GM12878 (cell line): Measurements from ENCODE around the gene NLE1.

Experiments
- CTCF ChIP-seq, 3 experiments: IDR thresholded peaks in 2 of 3; conservative IDR thresholded peaks in 1 of 3; 2 replicates each; pipeline ENCODE4 v1.5.1; 2011; ENCODE audit warnings: low read depth in 3 of 3, low read length in 3 of 3, mild to moderate bottlenecking in 3 of 3, control low read depth in 2 of 3, moderate library complexity in 2 of 3, inconsistent platforms in 1 of 3, mixed read lengths in 1 of 3; ENCODE audit not compliant: control insufficient read depth in 2 of 3, insufficient read depth in 1 of 3; ENCODE audit errors: extremely low read depth in 1 of 3
- REST ChIP-seq: IDR thresholded peaks from 2 replicates; pipeline ENCODE4 v1.6.1; 2012; ENCODE audit warnings: mild to moderate bottlenecking, low read depth, low read length

GRCh38 chr17:35152421-35153140 is 10.5 kb upstream of the NLE1 start:
- no peak for TF ChIP-seq CTCF (IDR thresholded peaks at IDR 0.05 in 2 of 3, conservative IDR thresholded peaks at IDR 0.05 in 1 of 3; ENCODE audit: control insufficient read depth in 2 of 3, extremely low read depth in 1 of 3, insufficient read depth in 1 of 3, low read depth in 3 of 3, low read length in 3 of 3)
- no peak for TF ChIP-seq REST
